Fibroblast of villous mesenchyme (primary cell): ENCODE data around the gene MED13L. TPM values are rescaled to one million over a fixed set of nuclear protein-coding genes. Genes with fewer than 3 reads are reported as not detected.

Experiments used
- DNase-seq: peaks from one replicate; pipeline ENCODE4 v3.0.0-alpha.2; 2010; ENCODE audit warnings: low read depth
- H3K4me3 ChIP-seq: 2 replicates; pipeline ENCODE4 v1.5.1; 2011; ENCODE audit warnings: low read depth, mild to moderate bottlenecking, low read length
- CTCF ChIP-seq: IDR thresholded peaks from 2 replicates; pipeline ENCODE4 v1.5.1; 2012; ENCODE audit warnings: low read depth, mild to moderate bottlenecking, low read length; ENCODE audit not compliant: insufficient read depth
- total RNA-seq: library from RNA; depleted of rRNA; stranded (reverse); fragments of >200 nt; gene quantifications from 2 replicates; pipeline ENCODE4 v1.2.3, GENCODE V29; 2012

MED13L gene
- total RNA-seq, 1 donor, result 189 TPM

GRCh38 chr12:116125956-116126566 lies 151.4 kb downstream of the MED13L start:
- TF ChIP-seq CTCF, result no peak
- peak; percentile 59 for DNase-seq

GRCh38 chr12:116125084-116125483 lies 152.4 kb downstream of the MED13L start:
- TF ChIP-seq CTCF, result no peak
- no peak overlapping the region for H3K4me3 ChIP-seq
- no peak for DNase-seq

More at GRCh38 chr12:116125956-116126566, 151.4 kb downstream of the MED13L start:
- no peak overlapping the region for H3K4me3 ChIP-seq

GRCh38 chr12:116123451-116124258 lies 153.8 kb downstream of the MED13L start:
- H3K4me3 ChIP-seq, result peak overlapping the region; percentile 14
- TF ChIP-seq CTCF, result no peak
- DNase-seq, result peak; percentile 77

- DNase-seq, result peak; percentile 53
- H3K4me3 ChIP-seq, result no peak overlapping the region
- no peak for TF ChIP-seq CTCF
Measured at GRCh38 chr12:116122628-116123027, 154.9 kb downstream of the MED13L start.

GRCh38 chr12:116121453-116121871 lies 156.0 kb downstream of the MED13L start:
- peak overlapping the region; percentile 10 for H3K4me3 ChIP-seq
- no peak for TF ChIP-seq CTCF
- DNase-seq, result peak; percentile 61

GRCh38 chr12:116116650-116117424 lies 160.7 kb downstream of the MED13L start:
- H3K4me3 ChIP-seq, result no peak overlapping the region
- no peak for DNase-seq
- no peak for TF ChIP-seq CTCF
